Spleen (tissue), 7 donors: ENCODE results near the gene SCP2.

Experiments
- POLR2A ChIP-seq, 3 donors: fragments of 450-650 bp; IDR thresholded peaks; one replicate each; pipeline ENCODE4 v1.5.1; 2017; ENCODE audit warnings: antibody characterized with exemption in 3 of 3, mild to moderate bottlenecking in 1 of 3
- POLR2AphosphoS5 ChIP-seq, 3 donors: sonication (generic); formaldehyde crosslinking; IDR thresholded peaks; one replicate each; pipeline ENCODE4 v1.5.1; 2017; ENCODE audit warnings: antibody characterized with exemption in 3 of 3
- TF ChIP-seq, protein P1 (sequence below), 11 experiments: fragments of 200-600 bp in 7 of 11; fragments of 450-650 bp in 4 of 11; sonication (generic) in 4 of 11; IDR thresholded peaks in 8 of 11; conservative IDR thresholded peaks in 3 of 11; 1 replicate in 7 of 11; 2 replicates in 4 of 11; pipeline versions ENCODE4 v1.4.0 to v1.8.0; 2016 to 2021; ENCODE audit warnings: antibody characterized with exemption in 11 of 11, inconsistent platforms in 4 of 11, mild to moderate bottlenecking in 1 of 11
- donor health status: DM: no; HTN: no; CAD: no; lungs with moderate emphysema.
- donor health status: DM: no; HTN: no; CAD: no.
- donor health status: DM: no; HTN: no; CAD: no.

DNA sequence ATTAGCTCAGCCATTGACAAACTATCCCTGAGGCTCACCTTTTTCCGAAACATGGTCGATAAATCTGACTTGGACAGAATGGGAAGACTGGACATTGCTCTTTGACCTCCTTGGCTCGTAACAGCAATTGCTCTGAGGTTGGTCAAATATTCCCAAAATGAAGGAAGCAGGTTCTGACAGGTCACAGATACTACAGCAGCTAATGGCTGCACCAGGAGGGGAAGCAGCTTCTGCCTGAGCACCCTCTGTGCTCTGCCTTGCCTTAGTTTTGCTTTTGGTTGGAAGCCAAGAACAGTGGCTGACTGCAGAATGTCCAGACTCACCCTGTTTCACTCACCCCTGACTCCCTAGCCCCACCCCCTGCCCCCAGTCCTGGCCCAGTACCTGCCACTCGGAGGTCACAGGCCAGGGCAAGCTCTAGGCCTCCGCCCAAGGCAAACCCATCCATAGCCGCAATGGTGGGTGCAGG, 20.9 kb upstream of the SCP2 start:
- TF ChIP-seq, protein P1, sequence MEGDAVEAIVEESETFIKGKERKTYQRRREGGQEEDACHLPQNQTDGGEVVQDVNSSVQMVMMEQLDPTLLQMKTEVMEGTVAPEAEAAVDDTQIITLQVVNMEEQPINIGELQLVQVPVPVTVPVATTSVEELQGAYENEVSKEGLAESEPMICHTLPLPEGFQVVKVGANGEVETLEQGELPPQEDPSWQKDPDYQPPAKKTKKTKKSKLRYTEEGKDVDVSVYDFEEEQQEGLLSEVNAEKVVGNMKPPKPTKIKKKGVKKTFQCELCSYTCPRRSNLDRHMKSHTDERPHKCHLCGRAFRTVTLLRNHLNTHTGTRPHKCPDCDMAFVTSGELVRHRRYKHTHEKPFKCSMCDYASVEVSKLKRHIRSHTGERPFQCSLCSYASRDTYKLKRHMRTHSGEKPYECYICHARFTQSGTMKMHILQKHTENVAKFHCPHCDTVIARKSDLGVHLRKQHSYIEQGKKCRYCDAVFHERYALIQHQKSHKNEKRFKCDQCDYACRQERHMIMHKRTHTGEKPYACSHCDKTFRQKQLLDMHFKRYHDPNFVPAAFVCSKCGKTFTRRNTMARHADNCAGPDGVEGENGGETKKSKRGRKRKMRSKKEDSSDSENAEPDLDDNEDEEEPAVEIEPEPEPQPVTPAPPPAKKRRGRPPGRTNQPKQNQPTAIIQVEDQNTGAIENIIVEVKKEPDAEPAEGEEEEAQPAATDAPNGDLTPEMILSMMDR (IDR thresholded peaks at IDR 0.05 in 8 of 11, conservative IDR thresholded peaks at IDR 0.05 in 3 of 11), result no peak
- no peak for TF ChIP-seq POLR2A (IDR thresholded peaks at IDR 0.05)
- TF ChIP-seq POLR2AphosphoS5 (IDR thresholded peaks at IDR 0.05), result no peak
